Measurements from ENCODE around the gene ZBTB7B.

ZBTB7B gene

GRCh38 chr1:155052439-155053395 is 50.1 kb downstream of the ZBTB7B start:
- TF ChIP-seq YY1 (IDR thresholded peaks at IDR 0.05; ENCODE audit: low read depth) = no peak
- peak; percentile 6; the same call in 1 of the 2 replicates for TF ChIP-seq RAD21 (IDR thresholded peaks at IDR 0.05; ENCODE audit: low read depth)
- TF ChIP-seq CREB1 (IDR thresholded peaks at IDR 0.05; ENCODE audit: low read depth) = no peak

- TF ChIP-seq TAF1 (IDR thresholded peaks at IDR 0.05; ENCODE audit: low read depth) (no peak), MAX (IDR thresholded peaks at IDR 0.05) (no peak), ZBTB7A (IDR thresholded peaks at IDR 0.05; ENCODE audit: low read depth) (no peak)
These were observed 51.0 kb downstream of the ZBTB7B start for GRCh38 chr1:155053531-155054105.

GRCh38 chr1:155057104-155057503 is 54.5 kb downstream of the ZBTB7B start:
- TF ChIP-seq NFIC (IDR thresholded peaks at IDR 0.05) (no peak), MAX (IDR thresholded peaks at IDR 0.05) (no peak), USF1 (IDR thresholded peaks at IDR 0.05) (no peak), TAF1 (IDR thresholded peaks at IDR 0.05; ENCODE audit: low read depth) (no peak), FOXM1 (IDR thresholded peaks at IDR 0.05; ENCODE audit: borderline replicate concordance, low read depth) (no peak), REST (IDR thresholded peaks at IDR 0.05; ENCODE audit: low read depth) (no peak), ZBTB7A (IDR thresholded peaks at IDR 0.05; ENCODE audit: low read depth) (no peak), TCF12 (IDR thresholded peaks at IDR 0.05; ENCODE audit: low read depth) (no peak), CREB1 (IDR thresholded peaks at IDR 0.05; ENCODE audit: low read depth) (no peak), YY1 (IDR thresholded peaks at IDR 0.05; ENCODE audit: low read depth) (no peak), RAD21 (IDR thresholded peaks at IDR 0.05; ENCODE audit: low read depth) (no peak), EP300 (IDR thresholded peaks at IDR 0.05; ENCODE audit: borderline replicate concordance) (no peak), CEBPB (IDR thresholded peaks at IDR 0.05) (no peak), EGR1 (IDR thresholded peaks at IDR 0.05) (no peak), TEAD4 (IDR thresholded peaks at IDR 0.05) (no peak)

GRCh38 chr1:155057788-155058211 is 55.2 kb downstream of the ZBTB7B start:
- TF ChIP-seq TEAD4 (IDR thresholded peaks at IDR 0.05) = no peak
- no peak for TF ChIP-seq ZBTB7A (IDR thresholded peaks at IDR 0.05; ENCODE audit: low read depth)
- TF ChIP-seq FOXM1 (IDR thresholded peaks at IDR 0.05; ENCODE audit: borderline replicate concordance, low read depth) = no peak
- no peak for TF ChIP-seq USF1 (IDR thresholded peaks at IDR 0.05)
- no peak for TF ChIP-seq NFIC (IDR thresholded peaks at IDR 0.05)
- TF ChIP-seq CEBPB (IDR thresholded peaks at IDR 0.05) = no peak
- no peak for TF ChIP-seq TCF12 (IDR thresholded peaks at IDR 0.05; ENCODE audit: low read depth)
- no peak for TF ChIP-seq REST (IDR thresholded peaks at IDR 0.05; ENCODE audit: low read depth)
- no peak for TF ChIP-seq EGR1 (IDR thresholded peaks at IDR 0.05)
- no peak for TF ChIP-seq EP300 (IDR thresholded peaks at IDR 0.05; ENCODE audit: borderline replicate concordance)
- no peak for TF ChIP-seq CREB1 (IDR thresholded peaks at IDR 0.05; ENCODE audit: low read depth)
- TF ChIP-seq RAD21 (IDR thresholded peaks at IDR 0.05; ENCODE audit: low read depth) = no peak

GRCh38 chr1:155060736-155061135 is 58.1 kb downstream of the ZBTB7B start:
- no peak for TF ChIP-seq YY1 (IDR thresholded peaks at IDR 0.05; ENCODE audit: low read depth)
- TF ChIP-seq USF1 (IDR thresholded peaks at IDR 0.05) = no peak
- TF ChIP-seq TCF12 (IDR thresholded peaks at IDR 0.05; ENCODE audit: low read depth) = no peak
- TF ChIP-seq NFIC (IDR thresholded peaks at IDR 0.05) = no peak
- no peak for TF ChIP-seq EP300 (IDR thresholded peaks at IDR 0.05; ENCODE audit: borderline replicate concordance)
- no peak for TF ChIP-seq CREB1 (IDR thresholded peaks at IDR 0.05; ENCODE audit: low read depth)
- no peak for TF ChIP-seq TEAD4 (IDR thresholded peaks at IDR 0.05)
- no peak for TF ChIP-seq RAD21 (IDR thresholded peaks at IDR 0.05; ENCODE audit: low read depth)

Data from Ishikawa (cell line).